H1 (cell line): ENCODE measurements around the gene FGFR2. TPM values are rescaled to one million over a fixed set of nuclear protein-coding genes. Genes with fewer than 3 reads are reported as not detected.

Experiments
- ASH2L ChIP-seq: fragments of 200-600, 300-600 bp; sonication (generic); IDR thresholded peaks from one replicate; pipeline ENCODE4 v1.7.1; 2017; ENCODE audit warnings: low read length
- BRCA1 ChIP-seq: IDR thresholded peaks from 2 replicates; pipeline ENCODE4 v1.6.1; 2012; ENCODE audit warnings: low read depth, low read length, improper control_type of control experiment
- CBX8 ChIP-seq: fragments of 300-800, 300-1000 bp; sonication (generic); IDR thresholded peaks from 2 replicates; pipeline ENCODE4 v1.7.1; 2016; ENCODE audit warnings: low read depth, low read length, borderline replicate concordance
- CHD1 ChIP-seq: IDR thresholded peaks from 2 replicates; pipeline ENCODE4 v1.6.1; 2012; ENCODE audit warnings: low read depth, low read length, improper control_type of control experiment
- EZH2 ChIP-seq: fragments of 200-600 bp; sonication (generic); IDR thresholded peaks from 2 replicates; pipeline ENCODE4 v1.7.1; 2012; ENCODE audit warnings: low read depth, mild to moderate bottlenecking, moderate library complexity, low read length, inconsistent platforms; ENCODE audit not compliant: severe bottlenecking
- HDAC2 ChIP-seq, 2 experiments: fragments of 300-600 bp in 1 of 2; sonication (generic) in 1 of 2; IDR thresholded peaks; 2 replicates each; pipeline ENCODE4 v1.6.1; 2011 to 2012; ENCODE audit warnings: low read depth in 2 of 2, low read length in 2 of 2, mild to moderate bottlenecking in 2 of 2, moderate library complexity in 2 of 2, borderline replicate concordance in 1 of 2, inconsistent platforms in 1 of 2
- POU5F1 ChIP-seq: IDR thresholded peaks from 2 replicates; pipeline ENCODE4 v1.6.1; 2011; ENCODE audit warnings: low read depth, mild to moderate bottlenecking, low read length, moderate library complexity
- RXRA ChIP-seq: IDR thresholded peaks from 2 replicates; pipeline ENCODE4 v1.6.1; 2011; ENCODE audit warnings: low read depth, mild to moderate bottlenecking, low read length, moderate library complexity; ENCODE audit not compliant: insufficient read depth
- SIN3A ChIP-seq, 2 experiments: IDR thresholded peaks in 1 of 2; conservative IDR thresholded peaks in 1 of 2; 2 replicates each; pipeline ENCODE4 v1.6.1; 2011 to 2012; ENCODE audit warnings: low read length in 2 of 2, improper control_type of control experiment in 1 of 2, low read depth in 1 of 2, mild to moderate bottlenecking in 1 of 2
- SP1 ChIP-seq: IDR thresholded peaks from 2 replicates; pipeline ENCODE4 v1.6.1; 2011; ENCODE audit warnings: low read depth, low read length
- TAF1 ChIP-seq: IDR thresholded peaks from 2 replicates; pipeline ENCODE4 v1.6.1; 2011; ENCODE audit warnings: mild to moderate bottlenecking, low read depth, low read length
- polyA plus RNA-seq, 7 experiments: library from polyadenylated mRNA; depleted of rRNA in 3 of 7; stranded (reverse) in 5 of 7; unstranded in 2 of 7; fragments of >200 nt in 5 of 7; fragments of 200-250 nt in 2 of 7; gene quantifications; 1 replicate in 5 of 7; 2 replicates in 1 of 7; 4 replicates in 1 of 7; pipeline versions ENCODE4 v1.2.1 to v1.2.3, GENCODE V29; 2011 to 2013; ENCODE audit warnings: missing spikeins in 2 of 7, mixed read lengths in 2 of 7
- total RNA-seq: library from RNA; stranded (reverse); fragmentation: NEBNext Ultra II Directional; extraction: Animal tissue kit (Norgen Biotek cat#: 25700); gene quantifications from 2 replicates; pipeline ENCODE4 v1.2.1, GENCODE V29; 2021
- TF ChIP-seq, protein P1 (sequence below): fragments of 300-600 bp; sonication (generic); IDR thresholded peaks from 2 replicates; pipeline ENCODE4 v1.7.1; 2012; ENCODE audit warnings: low read length, moderate library complexity, mild to moderate bottlenecking, inconsistent platforms; ENCODE audit not compliant: insufficient replicate concordance

FGFR2 gene
- total and polyA plus RNA-seq, 2 of the 8 experiments (the other 6 are each of a cell fraction or from before 2014, with no cell fraction given), result 50.2 to 81.2 TPM

DNA sequence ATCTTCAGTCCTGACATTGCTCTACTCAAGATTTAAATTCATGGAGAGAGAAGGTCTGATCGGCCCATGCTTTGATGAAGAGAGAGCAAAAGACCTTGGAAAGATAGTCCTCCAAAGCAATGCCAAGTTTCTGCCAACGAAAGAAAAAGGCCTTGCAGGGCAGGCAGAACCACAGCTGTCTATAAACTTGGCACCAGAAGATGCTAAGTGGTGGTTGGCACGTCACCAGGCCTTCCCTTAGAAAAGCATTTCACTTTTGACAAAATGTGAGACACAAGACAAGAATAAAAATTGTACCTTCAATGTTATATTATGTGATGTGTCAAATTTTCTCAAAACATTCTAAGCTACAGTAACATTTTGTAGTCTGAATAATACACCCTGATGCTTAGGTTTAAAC, 42.0 kb upstream of the FGFR2 start (continued):
- TF ChIP-seq, protein P1, sequence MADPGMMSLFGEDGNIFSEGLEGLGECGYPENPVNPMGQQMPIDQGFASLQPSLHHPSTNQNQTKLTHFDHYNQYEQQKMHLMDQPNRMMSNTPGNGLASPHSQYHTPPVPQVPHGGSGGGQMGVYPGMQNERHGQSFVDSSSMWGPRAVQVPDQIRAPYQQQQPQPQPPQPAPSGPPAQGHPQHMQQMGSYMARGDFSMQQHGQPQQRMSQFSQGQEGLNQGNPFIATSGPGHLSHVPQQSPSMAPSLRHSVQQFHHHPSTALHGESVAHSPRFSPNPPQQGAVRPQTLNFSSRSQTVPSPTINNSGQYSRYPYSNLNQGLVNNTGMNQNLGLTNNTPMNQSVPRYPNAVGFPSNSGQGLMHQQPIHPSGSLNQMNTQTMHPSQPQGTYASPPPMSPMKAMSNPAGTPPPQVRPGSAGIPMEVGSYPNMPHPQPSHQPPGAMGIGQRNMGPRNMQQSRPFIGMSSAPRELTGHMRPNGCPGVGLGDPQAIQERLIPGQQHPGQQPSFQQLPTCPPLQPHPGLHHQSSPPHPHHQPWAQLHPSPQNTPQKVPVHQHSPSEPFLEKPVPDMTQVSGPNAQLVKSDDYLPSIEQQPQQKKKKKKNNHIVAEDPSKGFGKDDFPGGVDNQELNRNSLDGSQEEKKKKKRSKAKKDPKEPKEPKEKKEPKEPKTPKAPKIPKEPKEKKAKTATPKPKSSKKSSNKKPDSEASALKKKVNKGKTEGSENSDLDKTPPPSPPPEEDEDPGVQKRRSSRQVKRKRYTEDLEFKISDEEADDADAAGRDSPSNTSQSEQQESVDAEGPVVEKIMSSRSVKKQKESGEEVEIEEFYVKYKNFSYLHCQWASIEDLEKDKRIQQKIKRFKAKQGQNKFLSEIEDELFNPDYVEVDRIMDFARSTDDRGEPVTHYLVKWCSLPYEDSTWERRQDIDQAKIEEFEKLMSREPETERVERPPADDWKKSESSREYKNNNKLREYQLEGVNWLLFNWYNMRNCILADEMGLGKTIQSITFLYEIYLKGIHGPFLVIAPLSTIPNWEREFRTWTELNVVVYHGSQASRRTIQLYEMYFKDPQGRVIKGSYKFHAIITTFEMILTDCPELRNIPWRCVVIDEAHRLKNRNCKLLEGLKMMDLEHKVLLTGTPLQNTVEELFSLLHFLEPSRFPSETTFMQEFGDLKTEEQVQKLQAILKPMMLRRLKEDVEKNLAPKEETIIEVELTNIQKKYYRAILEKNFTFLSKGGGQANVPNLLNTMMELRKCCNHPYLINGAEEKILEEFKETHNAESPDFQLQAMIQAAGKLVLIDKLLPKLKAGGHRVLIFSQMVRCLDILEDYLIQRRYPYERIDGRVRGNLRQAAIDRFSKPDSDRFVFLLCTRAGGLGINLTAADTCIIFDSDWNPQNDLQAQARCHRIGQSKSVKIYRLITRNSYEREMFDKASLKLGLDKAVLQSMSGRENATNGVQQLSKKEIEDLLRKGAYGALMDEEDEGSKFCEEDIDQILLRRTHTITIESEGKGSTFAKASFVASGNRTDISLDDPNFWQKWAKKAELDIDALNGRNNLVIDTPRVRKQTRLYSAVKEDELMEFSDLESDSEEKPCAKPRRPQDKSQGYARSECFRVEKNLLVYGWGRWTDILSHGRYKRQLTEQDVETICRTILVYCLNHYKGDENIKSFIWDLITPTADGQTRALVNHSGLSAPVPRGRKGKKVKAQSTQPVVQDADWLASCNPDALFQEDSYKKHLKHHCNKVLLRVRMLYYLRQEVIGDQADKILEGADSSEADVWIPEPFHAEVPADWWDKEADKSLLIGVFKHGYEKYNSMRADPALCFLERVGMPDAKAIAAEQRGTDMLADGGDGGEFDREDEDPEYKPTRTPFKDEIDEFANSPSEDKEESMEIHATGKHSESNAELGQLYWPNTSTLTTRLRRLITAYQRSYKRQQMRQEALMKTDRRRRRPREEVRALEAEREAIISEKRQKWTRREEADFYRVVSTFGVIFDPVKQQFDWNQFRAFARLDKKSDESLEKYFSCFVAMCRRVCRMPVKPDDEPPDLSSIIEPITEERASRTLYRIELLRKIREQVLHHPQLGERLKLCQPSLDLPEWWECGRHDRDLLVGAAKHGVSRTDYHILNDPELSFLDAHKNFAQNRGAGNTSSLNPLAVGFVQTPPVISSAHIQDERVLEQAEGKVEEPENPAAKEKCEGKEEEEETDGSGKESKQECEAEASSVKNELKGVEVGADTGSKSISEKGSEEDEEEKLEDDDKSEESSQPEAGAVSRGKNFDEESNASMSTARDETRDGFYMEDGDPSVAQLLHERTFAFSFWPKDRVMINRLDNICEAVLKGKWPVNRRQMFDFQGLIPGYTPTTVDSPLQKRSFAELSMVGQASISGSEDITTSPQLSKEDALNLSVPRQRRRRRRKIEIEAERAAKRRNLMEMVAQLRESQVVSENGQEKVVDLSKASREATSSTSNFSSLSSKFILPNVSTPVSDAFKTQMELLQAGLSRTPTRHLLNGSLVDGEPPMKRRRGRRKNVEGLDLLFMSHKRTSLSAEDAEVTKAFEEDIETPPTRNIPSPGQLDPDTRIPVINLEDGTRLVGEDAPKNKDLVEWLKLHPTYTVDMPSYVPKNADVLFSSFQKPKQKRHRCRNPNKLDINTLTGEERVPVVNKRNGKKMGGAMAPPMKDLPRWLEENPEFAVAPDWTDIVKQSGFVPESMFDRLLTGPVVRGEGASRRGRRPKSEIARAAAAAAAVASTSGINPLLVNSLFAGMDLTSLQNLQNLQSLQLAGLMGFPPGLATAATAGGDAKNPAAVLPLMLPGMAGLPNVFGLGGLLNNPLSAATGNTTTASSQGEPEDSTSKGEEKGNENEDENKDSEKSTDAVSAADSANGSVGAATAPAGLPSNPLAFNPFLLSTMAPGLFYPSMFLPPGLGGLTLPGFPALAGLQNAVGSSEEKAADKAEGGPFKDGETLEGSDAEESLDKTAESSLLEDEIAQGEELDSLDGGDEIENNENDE, result no peak
- TF ChIP-seq RXRA (no peak), CBX8 (no peak), EZH2 (no peak), HDAC2 (IDR thresholded peaks at IDR 0.05; ENCODE audit: borderline replicate concordance in 1 of 2, low read depth in 2 of 2, low read length in 2 of 2) (no peak), BRCA1 (no peak), CHD1 (no peak), SP1 (no peak), POU5F1 (no peak), SIN3A (conservative IDR thresholded peaks at IDR 0.05 in 1 of 2, IDR thresholded peaks at IDR 0.05 in 1 of 2; ENCODE audit: low read depth in 1 of 2, low read length in 2 of 2) (no peak), TAF1 (no peak), ASH2L (no peak)
